Measurements from ENCODE around the gene PLEKHO1.

PLEKHO1 gene

DNA sequence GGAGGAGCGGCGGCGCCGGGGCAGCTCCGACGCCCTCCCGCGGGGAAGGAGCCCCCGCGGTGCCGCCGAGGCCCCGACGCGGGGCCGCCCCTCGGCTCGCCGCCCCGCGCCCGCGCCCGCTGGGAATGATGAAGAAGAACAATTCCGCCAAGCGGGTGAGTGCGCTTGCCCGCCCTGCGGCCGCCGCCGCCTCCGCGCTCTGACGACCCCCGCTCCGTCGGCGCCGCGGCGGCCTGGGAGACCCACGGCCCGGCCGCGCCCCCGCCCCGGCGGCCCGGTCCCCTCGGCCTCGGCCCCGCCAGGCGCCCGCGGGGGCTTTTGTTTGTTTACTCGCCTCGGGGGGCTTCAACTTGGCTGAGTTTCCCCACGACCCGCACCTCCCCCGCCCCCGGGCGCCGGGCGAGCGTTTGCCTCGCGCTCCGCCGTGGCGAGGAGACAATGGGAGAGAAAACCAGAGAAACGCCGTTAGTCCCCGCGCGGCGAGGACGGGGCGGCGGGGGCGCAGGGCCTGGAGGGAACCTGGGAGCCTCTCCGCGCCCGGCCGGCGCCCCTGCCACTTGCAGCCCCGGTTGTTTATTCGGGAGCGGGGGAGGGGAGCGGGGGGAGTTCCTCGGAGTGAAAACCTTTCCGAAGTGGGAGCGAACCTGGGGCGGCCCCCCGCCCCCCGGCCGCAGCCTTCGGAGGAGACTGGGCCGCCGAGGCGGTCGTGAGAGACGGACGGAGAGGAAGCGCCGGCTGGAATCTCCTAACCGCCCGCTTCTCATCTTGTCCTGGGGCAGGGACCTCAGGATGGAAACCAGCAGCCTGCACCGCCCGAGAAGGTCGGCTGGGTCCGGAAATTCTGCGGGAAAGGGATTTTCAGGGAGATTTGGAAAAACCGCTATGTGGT lies 661 bp downstream of the PLEKHO1 start:
- DNase-seq = peak; percentile 74

DNA sequence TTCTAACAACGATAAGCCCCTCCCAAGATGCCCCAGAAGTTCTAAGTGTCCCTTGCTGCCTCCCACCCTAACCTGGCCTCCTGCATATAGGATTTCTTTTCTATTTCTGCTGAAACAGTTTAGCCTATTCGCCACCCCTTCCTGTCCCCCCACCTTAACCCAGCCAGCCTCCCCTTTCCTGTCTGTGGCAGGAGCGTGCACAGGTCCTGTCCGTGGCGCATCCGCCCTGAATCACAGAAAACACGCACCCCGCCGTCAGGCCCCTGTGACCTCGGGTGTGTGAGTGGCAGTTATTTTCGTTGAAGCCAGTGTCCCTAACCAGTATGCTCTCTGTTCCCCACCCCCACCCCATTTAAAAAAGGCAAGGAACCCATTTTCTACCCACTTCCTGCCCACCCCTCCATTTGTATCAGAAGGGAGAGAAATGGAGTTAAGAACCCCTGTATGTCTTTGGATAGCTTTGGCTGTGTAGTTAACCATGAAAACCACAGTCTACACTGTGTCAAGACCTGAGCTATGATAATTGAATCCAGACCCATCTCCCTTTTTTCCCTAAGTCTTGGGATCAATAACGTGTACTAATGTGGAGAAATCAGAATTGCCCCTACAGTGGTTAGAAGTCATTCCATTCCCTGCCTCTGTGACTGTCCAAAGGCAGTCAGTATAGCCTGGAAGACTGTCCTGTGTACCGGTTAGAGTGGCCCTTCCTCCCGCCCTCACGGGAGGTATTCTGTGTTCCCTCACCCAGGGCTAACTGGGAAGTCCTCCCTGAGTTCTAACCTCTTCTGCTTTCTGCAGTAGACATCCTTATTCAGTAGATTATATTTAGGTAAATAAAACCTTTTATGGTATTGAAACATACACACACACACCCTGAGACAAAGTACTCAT lies 1.8 kb downstream of the PLEKHO1 start:
- peak; percentile 33 for DNase-seq

DNA sequence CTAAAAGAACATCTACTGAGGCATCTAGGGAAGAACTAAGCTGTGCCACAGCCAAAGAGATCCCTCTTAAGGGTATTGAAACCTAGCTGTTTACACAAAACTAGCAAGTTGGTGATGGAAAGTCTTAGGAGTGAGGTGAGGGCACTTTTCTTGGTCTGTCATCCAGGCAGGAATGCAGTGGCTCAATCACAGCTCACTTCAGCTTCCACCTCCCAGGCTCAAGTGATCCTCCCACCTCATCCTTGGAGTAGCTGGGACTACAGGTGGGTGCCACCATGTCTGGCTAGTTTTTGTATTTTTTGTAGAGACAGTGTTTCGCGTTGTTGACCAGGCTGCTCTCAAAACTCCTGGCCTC lies 2.4 kb downstream of the PLEKHO1 start:
- no peak for DNase-seq

DNA sequence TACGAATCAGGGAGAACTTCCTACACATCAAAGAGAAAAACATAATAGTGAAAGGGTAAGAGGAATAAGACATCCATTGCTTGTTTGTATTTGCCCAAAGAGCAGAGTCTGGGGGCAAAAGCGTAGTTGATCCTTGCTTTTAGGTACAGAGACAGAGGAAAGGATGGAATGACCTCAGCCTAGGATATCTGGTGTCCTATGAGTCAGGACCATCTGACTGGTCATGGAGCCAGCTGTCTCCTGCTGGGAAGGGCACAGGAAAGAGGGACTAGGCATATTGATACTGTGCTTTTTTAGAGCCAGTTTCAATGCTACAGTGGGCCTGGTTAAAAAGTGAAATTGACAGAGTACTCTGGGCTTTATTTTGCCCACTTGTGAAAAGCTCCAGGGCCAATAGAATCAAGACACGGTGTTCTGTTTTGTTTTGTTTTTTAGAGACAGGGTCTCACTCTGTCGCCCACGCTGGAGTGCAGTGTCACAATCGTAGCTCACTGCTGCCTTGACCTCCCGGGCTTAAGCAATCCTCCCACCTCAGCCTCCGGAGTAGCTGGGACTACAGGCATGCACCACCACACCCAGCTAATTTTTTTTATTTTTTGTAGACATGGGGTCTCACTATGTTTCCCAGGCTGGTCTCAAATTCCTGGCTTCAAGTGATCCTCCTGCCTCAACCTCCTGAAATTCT lies 3.2 kb downstream of the PLEKHO1 start:
- DNase-seq = no peak

DNA sequence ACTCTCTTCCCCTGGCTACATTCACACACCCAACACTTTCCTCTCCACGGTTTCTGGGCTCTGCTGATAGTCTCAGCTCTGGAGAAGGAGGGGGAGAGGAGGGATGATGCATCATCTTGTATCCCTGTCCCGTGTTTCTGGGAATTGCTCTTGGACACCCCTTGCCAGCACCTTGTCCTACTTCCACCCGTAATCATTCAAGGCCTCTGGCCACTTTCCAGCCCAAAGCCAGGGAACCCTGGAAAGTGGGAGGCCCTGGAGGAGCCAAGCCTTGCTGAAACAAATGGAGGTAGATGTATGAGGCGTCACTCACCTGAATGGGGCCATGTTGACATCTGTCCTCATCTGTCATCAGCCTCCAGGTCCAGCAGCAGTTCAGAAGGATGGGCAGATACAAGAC lies 4.4 kb downstream of the PLEKHO1 start:
- DNase-seq = no peak

DNA sequence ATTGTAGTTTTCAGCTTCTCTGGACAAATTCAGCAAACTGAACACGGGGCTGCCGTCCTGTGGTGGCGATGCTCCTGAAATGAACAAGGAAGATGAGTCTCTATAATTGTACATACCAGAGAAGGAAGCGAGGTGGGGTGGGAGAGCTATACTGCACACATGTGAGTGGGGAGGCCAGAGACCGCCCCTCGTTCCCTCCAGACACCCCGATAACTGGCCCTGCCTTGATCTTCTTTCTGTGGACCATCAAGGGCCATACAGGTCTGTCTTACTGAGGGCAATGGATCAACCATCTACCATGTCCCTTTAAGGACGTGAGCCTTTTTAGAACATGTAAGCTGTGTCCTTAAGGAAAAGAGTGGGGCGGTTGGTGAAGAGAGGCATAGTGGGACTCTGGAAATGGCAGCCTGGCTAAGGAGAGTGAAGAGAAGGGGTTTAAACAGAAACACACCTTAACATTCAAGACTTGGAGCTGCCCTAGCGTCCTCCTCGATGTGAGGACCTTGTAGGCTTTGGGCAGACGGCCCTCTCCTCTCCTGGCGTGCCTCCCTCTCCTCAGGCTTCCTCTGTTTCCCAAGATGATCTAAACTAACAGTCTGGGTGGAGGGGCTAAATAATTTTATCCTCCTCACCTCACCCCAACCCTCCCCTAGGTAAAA lies 5.8 kb downstream of the PLEKHO1 start:
- DNase-seq = no peak

DNA sequence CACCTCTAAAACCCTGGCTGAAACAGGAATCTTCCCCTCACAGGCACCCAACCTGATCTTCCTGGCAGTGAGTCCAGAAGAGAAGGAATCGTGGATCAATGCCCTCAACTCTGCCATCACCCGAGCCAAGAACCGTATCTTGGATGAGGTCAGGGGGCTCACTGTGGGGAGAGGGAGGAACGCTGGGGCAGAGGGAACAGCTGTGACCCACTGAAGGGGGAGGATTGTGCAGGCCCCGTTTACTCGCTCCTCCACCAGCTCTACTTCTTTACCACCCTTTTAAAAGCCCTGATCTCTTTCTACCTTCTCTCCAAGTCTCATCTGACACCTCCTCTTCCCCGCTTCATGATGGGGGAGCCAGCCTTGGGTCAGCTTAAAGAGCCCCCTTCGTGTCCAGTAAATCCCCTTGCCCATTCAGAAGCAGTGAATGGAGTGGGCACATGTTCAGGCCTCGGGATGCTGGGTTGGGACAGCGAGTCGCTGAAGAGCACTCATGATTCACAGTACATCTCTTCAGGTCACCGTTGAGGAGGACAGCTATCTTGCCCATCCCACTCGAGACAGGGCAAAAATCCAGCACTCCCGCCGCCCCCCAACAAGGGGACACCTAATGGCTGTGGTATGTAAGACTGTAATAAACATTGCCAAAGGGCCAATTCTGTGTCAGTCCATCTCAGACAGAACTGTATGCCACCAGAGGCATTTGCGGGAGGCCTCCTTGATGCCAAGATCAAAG lies 7.3 kb downstream of the PLEKHO1 start:
- no peak for DNase-seq

DNA sequence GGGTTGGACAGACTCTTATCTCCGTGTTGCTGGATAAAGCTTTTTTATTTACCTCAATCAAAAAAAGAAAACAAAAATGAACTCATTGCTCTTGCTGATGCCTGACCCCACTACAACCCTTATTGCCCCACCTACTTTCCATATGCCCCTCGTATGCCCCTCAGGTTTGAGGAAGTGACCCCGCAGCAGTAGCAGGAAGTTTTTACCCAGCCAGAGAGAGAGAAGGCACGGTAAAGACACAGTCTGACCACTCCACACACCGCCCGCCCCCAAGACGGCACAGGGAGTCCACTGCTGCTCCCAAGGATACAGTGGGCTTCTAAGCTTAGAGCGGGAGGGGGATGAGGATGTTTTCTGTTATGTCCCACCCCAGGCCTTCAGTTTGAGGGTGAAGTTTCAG lies 9.8 kb downstream of the PLEKHO1 start:
- no peak for DNase-seq

DNA sequence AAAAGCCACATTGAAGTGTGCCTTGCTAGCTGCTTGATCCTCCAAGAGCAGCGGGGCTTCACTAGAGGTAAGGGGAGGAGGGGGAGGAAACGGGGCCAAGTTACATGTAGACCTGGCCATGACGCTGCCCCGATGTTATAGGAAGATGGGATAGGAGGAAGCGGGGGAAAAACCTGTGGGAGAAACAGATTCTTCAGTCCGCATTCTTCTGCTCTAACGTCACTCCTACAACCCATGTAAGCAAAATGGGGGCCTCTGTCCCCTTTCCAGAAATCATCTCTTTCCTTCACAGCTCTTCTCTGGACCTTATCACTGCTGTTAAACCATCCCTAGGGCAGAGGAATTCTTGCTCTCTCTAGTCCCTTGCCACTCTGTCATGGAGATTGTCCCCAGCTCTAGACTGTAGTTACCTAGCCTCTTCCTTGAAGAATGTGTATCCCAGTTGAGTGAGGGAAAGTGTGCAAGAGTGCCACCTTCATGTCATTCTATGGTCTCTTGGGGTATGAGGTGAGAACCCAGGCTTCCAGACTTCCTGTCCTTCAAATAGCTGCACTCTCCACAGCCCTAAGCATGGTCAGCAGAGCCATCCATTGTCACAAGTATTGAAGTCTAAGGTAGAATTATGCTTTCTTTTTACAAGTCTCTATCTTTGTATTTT lies 11.4 kb downstream of the PLEKHO1 start:
- peak; percentile 23 for DNase-seq

DNA sequence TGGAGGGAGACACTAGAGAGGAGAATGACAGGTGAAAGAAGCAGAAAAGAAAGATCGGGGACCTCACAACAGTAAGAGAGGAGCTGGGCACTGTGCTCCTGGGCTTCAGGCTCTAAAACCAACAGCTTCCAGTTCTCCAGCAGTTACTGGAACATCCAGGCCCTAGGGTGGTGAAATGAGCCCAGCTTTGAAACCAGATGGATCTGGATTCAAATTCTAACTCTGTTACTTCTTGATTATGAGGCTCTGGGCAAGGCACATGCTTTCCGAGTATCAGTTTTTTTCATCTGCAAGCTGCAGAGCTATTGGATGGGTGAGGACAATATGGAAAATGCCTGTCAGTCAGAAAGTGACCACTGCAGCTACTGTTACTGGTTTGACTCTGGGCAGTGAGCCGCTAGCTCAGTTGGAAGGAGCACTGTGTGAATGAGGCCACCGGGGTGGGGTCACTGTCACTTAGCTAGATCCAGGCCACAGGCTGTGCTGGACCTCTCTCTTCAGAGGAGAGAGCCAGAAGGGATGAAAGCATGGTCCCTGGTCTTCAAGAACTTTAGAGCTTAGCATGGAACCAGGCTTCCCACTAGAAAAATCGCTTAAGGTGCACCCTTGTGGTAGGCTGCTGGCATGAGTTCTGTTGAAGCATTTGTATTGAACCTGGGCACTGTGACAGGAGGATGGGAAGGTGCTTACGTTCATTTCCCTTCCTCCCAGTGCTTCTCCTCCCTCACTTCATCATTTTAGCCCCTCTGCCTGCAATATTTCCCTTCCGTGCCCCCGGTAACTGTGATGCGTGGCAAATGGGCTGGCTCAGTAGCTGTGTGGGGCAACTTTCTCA lies 12.2 kb downstream of the PLEKHO1 start:
- peak; percentile 50 for DNase-seq

DNA sequence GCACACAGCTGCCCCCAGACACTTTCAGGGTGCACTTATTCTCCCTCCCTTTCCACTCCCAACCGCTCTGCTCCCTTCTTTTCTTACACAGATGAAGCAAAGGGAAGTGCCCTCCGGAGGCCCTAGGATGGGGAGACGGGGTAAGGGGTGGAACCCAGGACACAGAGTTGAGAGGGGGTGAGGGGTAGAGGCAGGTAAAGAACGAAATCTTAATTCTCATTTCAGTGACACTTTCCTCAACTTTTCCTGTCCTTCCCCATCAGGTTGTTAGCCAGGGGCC lies 12.8 kb downstream of the PLEKHO1 start:
- DNase-seq = no peak

DNA sequence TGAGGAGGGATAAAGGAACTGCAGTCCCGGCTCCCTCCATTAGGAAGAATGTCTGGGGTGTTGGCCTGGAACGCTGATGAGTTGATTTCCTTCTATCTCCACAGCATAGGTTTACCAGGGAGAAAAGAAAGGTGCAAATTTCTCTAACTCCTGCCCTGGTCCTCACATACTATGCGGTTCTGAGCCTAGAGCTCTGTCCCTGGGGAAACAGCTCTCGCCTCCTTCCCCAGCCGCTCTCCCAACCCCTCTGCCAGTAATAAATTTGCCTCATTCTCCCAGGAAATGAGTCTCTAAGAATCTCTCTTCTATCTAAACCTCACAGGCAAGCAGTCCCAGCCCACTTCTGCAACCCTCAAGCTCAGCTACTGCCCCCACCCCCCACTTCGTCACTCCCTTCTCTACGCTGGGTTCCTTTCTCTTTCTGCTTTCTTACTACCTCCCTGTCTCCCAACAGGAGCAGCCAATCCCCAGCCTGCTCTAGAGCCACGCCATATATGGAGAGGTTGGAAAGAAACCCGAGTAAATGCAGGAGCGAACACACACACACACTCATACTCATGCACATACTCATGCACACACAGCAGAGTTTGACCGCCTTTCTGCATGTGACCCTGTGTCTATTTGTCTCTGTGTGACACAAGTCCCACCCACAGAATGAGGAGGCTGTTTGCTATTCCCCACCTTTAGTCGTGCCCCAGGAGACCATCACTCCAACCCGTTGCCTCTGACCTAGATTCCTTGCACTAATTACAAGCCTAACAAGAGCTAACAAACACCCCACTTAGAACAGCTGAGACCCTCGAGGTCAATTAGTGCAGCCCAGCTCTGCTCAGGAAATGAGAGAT lies 13.4 kb downstream of the PLEKHO1 start:
- DNase-seq = peak; percentile 95

DNA sequence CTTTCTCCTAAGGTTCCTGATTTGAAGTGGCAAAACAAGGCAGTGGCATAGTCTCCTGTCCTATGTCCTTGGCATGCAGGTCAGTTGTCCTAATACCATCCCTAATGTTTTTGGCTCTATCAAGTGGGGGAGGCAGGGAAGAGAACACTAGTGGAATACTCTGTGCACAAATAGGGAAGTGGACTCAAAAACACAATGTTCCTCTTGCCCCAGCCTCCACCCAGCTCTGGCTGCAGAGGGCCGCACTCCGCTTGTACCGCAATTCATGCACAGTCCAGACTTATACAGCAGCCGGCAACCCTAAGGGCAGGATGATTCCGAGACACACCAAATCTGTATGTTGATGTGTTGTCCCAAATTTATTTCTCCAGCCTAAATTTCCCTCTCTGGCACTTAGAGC lies 14.5 kb downstream of the PLEKHO1 start:
- no peak for DNase-seq

DNA sequence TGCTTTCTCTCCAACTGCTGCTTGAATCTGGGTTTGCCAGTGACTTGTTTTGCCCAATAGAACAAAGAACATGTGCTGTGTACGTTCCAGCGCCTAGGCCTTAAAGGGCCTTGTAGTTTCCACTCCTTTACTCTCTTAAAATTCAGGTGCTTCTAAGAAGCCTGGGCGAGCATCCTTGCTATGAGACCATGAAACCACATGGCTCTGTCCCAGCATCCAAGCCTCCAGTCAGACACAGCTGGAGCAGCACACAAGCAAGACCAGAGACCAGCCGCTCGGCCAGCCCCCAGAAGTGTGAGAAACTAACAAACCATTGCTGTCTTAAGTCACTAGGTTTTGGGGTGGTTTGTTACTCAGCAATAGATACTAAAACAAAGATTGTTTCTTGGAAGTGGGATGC lies 15.1 kb downstream of the PLEKHO1 start:
- no peak for DNase-seq

DNA sequence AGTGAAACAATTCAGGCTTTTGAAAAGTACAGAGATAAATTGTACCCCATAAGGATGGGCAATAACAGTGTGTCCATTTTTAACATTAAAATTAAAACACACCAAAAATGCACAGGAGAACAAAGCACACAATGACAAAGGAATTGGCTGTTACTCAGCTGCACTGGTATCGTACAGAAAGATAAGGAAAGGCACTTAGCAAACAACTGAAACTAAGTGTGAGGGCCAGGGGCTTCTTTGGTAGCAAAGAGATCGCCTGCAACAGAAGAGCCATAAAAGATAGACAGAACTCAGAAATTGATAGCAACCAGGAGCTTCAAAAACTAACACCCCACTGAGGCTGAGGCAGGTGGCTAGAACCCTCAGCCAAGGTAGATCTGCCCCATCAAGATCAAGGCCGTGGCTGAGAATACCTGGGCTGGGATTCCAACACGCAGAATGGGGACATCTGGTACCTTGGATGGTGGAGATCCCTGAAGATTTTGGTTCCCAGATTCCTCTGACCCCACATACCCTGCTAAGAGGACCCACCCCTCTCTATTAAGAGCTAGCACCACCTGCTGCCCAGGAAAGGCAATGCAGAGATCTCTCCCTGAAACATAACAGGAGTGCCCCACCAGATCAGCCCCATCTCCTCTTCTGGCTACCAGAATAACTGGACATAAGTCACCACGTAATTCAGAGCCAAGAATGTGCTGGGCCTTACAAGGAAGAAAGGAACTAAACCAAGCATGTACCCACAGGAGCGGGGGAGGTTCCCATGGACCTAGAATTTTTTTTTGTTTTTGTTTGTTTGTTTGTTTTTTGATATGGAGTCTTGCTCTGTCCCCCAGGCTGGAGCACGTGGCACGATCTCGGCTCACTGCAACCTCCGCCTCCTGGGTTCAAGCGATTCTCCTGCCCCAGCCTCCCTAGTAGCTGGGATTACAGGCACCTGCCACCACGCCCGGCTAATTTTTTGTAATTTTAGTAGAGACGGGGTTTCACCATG lies 16.2 kb downstream of the PLEKHO1 start:
- DNase-seq = peak; percentile 77

DNA sequence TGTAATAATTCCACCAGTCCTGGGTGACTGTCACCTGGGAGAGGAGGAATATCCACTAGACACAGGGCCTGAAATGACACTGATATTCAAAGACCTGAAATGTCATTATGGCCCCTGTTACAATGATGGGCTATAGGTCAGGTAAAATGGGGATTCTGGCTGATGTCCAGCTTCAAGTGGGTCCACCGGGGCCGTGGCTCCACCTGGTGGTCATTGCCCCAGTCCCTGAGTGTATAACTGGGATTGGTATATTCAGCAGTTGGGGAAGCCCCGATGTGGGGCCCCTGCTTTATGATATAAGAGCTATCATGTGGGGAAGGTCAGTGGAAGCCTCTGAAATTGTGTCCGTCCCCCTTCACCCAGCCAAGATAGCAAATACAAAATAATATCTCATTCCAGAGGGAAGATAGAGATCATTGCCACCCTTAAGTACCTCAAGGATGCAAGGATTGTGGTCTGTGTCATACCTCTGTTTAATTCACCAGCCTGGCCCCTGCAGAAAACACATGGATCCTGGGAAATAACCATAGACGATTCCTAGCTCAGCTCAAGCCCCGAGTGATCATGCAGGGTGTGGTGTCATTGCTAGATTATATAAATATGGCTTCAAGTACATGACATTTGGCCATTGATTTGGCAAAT lies 19.4 kb downstream of the PLEKHO1 start:
- peak; percentile 83 for DNase-seq

DNA sequence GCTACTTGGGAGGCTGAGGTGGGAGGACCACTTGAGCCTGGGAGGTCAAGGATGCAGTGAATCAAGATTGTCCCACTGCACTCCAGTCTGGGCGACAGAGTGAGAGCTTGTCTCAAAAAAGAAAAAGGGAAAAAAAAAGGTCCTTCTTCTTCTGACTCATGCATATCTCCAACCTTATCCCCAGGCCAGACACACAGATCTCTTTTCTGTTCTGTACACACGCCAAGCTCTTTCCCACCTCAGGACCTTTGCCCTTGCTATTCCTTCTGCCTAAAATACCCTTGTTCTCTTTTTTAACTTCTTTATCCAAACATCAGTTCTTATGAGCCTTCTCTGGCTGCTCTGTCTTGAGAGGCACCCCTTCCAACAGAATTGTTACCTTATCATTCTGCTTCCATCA lies 22.1 kb downstream of the PLEKHO1 start:
- DNase-seq = no peak

DNA sequence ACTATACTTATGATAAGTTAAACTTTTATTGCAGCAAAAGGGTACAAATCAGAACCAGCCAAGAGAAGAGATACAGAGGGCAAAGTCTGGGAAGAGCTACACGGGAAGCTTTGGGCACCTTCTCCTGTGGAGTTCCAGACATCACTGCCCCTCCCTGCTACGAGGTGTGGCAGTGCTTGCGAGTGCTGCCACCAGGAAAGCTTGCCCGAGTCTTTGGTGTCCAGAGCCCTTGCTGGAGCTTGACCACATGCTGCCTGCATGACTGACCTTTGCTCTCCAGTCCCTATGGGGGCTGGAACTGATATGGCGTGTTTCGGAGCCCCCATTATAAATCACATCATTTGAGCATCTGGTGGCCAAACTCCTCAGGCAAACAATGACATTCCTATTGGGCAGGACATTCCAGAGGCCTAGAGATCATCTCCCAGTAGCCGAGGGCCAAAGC lies 23.4 kb downstream of the PLEKHO1 start:
- DNase-seq = no peak
